Endothelial cell of umbilical vein (primary cell): ENCODE results near the gene RIN2.

Source experiments
- EZH2 ChIP-seq: IDR thresholded peaks from 2 replicates; pipeline ENCODE4 v1.6.1; 2012; ENCODE audit warnings: borderline replicate concordance, low read depth, mild to moderate bottlenecking, moderate library complexity, low read length, inconsistent platforms; ENCODE audit not compliant: severe bottlenecking
- FOS ChIP-seq: IDR thresholded peaks from 2 replicates; pipeline ENCODE4 v1.6.1; 2011; ENCODE audit warnings: mild to moderate bottlenecking, low read length, moderate library complexity, borderline replicate concordance; ENCODE audit not compliant: insufficient read depth
- MYC ChIP-seq: IDR thresholded peaks from one replicate; pipeline ENCODE4 v1.6.1; 2011; ENCODE audit warnings: mild to moderate bottlenecking, low read depth, low read length
- POLR2A ChIP-seq: IDR thresholded peaks from 2 replicates; pipeline ENCODE4 v1.6.1; 2012; ENCODE audit warnings: low read depth, mild to moderate bottlenecking, control low read depth, low read length
- POLR2AphosphoS5 ChIP-seq: IDR thresholded peaks from 2 replicates; pipeline ENCODE4 v1.6.1; 2012; ENCODE audit warnings: low read depth, mild to moderate bottlenecking, control low read depth, low read length, moderate library complexity; ENCODE audit not compliant: insufficient read depth
- TF ChIP-seq, protein P1 (sequence below), 2 donors: IDR thresholded peaks; 1 replicate in 1 of 2; 2 replicates in 1 of 2; pipeline ENCODE4 v1.5.1; 2011; ENCODE audit warnings: low read length in 2 of 2, mild to moderate bottlenecking in 2 of 2, moderate library complexity in 2 of 2, control low read depth in 1 of 2, inconsistent platforms in 1 of 2, low read depth in 1 of 2; ENCODE audit not compliant: insufficient read depth in 1 of 2; ENCODE audit errors: extremely low read depth in 1 of 2

DNA sequence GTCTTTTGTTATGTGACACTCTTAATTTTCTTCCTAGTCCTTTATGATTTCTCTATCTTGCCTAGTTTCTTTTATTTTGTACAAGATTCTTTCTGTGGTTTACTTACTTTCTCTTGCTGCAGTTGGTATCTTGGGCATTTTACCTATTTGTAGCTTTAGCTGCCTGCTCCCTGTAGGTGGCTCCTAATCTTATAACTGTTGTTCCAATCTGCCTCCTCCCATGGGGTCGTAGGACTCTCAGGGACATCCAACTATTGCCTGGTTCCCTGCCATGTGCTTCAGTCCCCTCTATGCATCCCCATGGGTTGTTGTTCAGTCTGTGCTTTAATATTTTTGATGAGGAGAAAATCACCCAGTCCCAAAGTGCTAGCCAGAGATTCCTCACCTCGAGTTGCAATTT, 31.4 kb downstream of the RIN2 start:
- TF ChIP-seq POLR2AphosphoS5, result no peak
- TF ChIP-seq, protein P1, sequence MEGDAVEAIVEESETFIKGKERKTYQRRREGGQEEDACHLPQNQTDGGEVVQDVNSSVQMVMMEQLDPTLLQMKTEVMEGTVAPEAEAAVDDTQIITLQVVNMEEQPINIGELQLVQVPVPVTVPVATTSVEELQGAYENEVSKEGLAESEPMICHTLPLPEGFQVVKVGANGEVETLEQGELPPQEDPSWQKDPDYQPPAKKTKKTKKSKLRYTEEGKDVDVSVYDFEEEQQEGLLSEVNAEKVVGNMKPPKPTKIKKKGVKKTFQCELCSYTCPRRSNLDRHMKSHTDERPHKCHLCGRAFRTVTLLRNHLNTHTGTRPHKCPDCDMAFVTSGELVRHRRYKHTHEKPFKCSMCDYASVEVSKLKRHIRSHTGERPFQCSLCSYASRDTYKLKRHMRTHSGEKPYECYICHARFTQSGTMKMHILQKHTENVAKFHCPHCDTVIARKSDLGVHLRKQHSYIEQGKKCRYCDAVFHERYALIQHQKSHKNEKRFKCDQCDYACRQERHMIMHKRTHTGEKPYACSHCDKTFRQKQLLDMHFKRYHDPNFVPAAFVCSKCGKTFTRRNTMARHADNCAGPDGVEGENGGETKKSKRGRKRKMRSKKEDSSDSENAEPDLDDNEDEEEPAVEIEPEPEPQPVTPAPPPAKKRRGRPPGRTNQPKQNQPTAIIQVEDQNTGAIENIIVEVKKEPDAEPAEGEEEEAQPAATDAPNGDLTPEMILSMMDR (IDR thresholded peaks at IDR 0.05; ENCODE audit: extremely low read depth in 1 of 2, insufficient read depth in 1 of 2, low read depth in 1 of 2, low read length in 2 of 2), result no peak
- TF ChIP-seq POLR2A, result no peak
- no peak for TF ChIP-seq FOS
- TF ChIP-seq EZH2, result no peak
- no peak for TF ChIP-seq MYC
